Measurements from ENCODE around the gene FCN3.

Gene FCN3

DNA sequence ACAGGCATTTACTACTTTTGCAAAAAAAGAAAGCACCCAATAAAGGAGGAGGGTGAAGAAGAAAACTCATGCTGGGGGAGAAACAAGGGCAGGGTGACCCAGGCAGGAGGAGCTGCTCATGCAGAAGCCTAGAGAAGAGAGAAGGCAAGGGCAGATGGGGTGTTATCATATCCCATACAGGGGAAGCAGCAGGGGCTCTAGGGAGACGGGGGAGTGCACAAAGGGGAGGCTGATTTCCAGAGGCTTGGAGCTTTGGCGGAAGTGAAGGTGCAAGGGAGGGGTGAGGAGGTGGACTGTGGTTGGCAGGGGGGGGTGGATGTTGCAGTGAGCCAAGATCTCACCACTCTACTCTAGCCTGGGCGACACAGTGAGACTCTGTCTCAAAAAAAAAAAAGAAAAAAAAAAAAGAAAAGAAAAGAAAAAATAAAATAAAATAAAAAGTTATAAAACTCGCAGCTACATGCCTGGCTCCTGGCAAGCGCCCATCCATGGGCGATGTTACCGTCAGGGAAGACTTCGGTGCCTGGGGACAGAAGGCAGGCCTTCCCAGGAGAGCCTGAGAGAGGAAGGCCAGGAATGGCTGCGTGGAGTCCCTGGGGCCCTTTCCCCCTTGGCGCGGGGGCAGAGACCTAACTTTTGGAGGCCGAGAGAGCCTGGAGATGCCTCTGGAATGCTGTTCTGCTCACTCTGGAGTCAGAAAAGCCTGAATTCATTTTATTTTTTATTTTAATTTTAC lies 3.3 kb upstream of the FCN3 start:
- Histone ChIP-seq H3K4me3 (IDR thresholded peaks at IDR 0.05; ENCODE audit: insufficient read depth, low read depth, low read length) (no peak overlapping the region), H3K79me2 (ENCODE audit: insufficient read depth, low read depth) (no peaks in the 10 kb centered on the region), H2AFZ (ENCODE audit: low read depth) (no peak overlapping the region), H3K4me2 (no peak overlapping the region), H3K27me3 (ENCODE audit: insufficient read depth, low read depth) (peaks cover 7% of the 10 kb centered on the region), H4K20me1 (ENCODE audit: insufficient read depth) (no peaks in the 10 kb centered on the region), H3K27ac (no peak overlapping the region), H3K9ac (no peak overlapping the region), H3K36me3 (ENCODE audit: insufficient read depth) (no peaks in the 10 kb centered on the region), H3K4me1 (ENCODE audit: low read depth, poor library complexity, severe bottlenecking) (no peaks in the 10 kb centered on the region)
- no peak for TF ChIP-seq CTCF (conservative IDR thresholded peaks at IDR 0.05; ENCODE audit: low read depth, low read length)

- no peaks in the 10 kb centered on the region for H3K27me3 ChIP-seq (ENCODE audit: insufficient read depth, low read depth)
- no peaks in the 10 kb centered on the region for H3K4me1 ChIP-seq (ENCODE audit: low read depth, poor library complexity, severe bottlenecking)
- TF ChIP-seq CTCF (conservative IDR thresholded peaks at IDR 0.05; ENCODE audit: low read depth, low read length): no peak; the same call in 1 of the 2 replicates
- no peak overlapping the region for H3K4me2 ChIP-seq
- H3K79me2 ChIP-seq (ENCODE audit: insufficient read depth, low read depth): no peaks in the 10 kb centered on the region
- H3K36me3 ChIP-seq (ENCODE audit: insufficient read depth): no peaks in the 10 kb centered on the region
- no peak overlapping the region for H3K9ac ChIP-seq
- no peak overlapping the region for H3K27ac ChIP-seq
- no peak overlapping the region for H2AFZ ChIP-seq (ENCODE audit: low read depth)
- H3K4me3 ChIP-seq (IDR thresholded peaks at IDR 0.05; ENCODE audit: insufficient read depth, low read depth, low read length): no peak overlapping the region
- no peaks in the 10 kb centered on the region for H4K20me1 ChIP-seq (ENCODE audit: insufficient read depth)
Observed at GRCh38 chr1:27372808-27373690, 1.6 kb downstream of the FCN3 start.

DNA sequence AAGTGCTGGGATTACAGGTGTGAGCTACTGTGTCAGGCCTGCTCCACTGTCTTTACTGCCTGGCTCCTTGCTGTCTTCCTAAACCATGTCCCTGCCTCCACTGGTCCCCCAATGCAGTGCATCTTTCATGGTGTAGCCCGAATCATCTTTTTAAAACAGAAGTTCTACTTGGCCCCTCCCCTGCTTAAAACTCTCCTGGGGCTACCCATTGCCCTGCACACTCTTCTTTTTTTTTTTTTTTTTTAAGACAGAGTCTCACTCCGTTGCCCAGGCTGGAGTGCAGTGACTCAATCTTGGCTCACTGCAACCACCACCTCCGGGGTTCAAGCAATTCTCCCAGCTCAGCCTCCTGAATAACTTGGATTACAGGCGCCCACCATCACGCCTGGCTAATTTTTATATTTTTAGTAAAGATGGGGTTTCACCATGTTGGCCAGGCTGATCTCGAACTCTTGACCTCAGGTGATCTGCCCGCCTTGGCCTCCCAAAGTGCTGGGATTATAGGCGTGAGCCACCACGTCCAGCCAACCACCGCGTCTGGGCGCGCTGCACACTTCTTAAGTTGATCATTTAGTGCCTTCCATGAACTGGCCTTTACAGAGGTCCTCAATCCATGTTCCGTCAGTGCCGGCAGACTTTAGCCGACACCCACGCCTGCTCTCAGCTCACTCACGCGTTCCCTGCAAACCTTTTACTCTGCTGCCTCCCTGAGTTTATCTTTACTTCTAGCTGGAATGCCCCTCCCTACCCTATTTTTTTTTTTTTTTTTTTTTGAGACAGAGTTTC lies 2.4 kb downstream of the FCN3 start:
- Histone ChIP-seq H3K4me1 (ENCODE audit: low read depth, poor library complexity, severe bottlenecking) (peaks cover 5% of the 10 kb centered on the region), H3K4me2 (no peak overlapping the region), H2AFZ (ENCODE audit: low read depth) (no peak overlapping the region), H4K20me1 (ENCODE audit: insufficient read depth) (no peaks in the 10 kb centered on the region), H3K27ac (no peak overlapping the region), H3K36me3 (ENCODE audit: insufficient read depth) (no peaks in the 10 kb centered on the region), H3K79me2 (ENCODE audit: insufficient read depth, low read depth) (no peaks in the 10 kb centered on the region), H3K27me3 (ENCODE audit: insufficient read depth, low read depth) (no peaks in the 10 kb centered on the region), H3K9ac (no peak overlapping the region), H3K4me3 (IDR thresholded peaks at IDR 0.05; ENCODE audit: insufficient read depth, low read depth, low read length) (no peak overlapping the region)
- no peak for TF ChIP-seq CTCF (conservative IDR thresholded peaks at IDR 0.05; ENCODE audit: low read depth, low read length)

DNA sequence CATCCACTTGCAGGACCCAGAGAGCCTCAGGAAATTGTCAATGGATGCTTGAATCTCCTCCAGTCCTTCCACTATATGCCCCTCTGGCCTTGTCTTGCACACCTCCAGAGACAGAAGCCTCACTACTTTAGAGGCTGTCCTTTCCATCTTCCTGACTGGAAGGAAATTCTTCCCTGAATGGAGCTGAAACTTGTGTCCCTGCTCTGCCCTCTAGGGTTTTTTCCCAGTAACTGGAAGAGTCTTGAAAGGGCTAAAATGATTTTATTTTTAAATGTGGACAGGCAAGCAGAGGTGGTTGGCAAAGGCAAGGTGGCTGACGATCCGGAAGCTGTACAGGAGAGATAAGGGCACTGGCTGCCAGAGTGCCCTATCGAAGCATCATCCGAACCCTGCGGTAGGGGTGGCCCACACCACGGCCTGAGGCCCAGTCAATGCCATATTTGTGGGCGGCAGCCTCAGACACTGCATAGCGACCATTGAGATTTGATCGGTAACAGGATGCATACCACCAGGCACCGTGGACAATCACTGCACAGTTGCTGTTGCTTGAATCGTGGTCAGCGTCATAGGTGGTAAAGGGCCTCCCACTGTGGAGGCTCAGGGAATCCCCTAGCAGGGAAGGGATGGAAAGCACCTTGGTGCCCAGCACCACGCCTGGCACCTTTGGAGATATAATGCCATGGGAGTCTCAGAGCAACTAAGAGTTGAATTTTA lies 5.6 kb downstream of the FCN3 start:
- peaks cover 17% of the 10 kb centered on the region for H3K4me1 ChIP-seq (ENCODE audit: low read depth, poor library complexity, severe bottlenecking)
- no peaks in the 10 kb centered on the region for H3K36me3 ChIP-seq (ENCODE audit: insufficient read depth)
- no peaks in the 10 kb centered on the region for H4K20me1 ChIP-seq (ENCODE audit: insufficient read depth)
- no peaks in the 10 kb centered on the region for H3K27me3 ChIP-seq (ENCODE audit: insufficient read depth, low read depth)
- no peaks in the 10 kb centered on the region for H3K79me2 ChIP-seq (ENCODE audit: insufficient read depth, low read depth)
- no peak overlapping the region for H3K27ac ChIP-seq
- no peak overlapping the region for H3K9ac ChIP-seq
- TF ChIP-seq CTCF (conservative IDR thresholded peaks at IDR 0.05; ENCODE audit: low read depth, low read length): no peak
- no peak overlapping the region for H3K4me2 ChIP-seq
- H3K4me3 ChIP-seq (IDR thresholded peaks at IDR 0.05; ENCODE audit: insufficient read depth, low read depth, low read length): no peak overlapping the region
- H2AFZ ChIP-seq (ENCODE audit: low read depth): no peak overlapping the region
